ENCODE data around the gene ZFYVE27. TPM values are rescaled to one million over a fixed set of nuclear protein-coding genes. Genes with fewer than 3 reads are reported as not detected.

Gene ZFYVE27
- total RNA-seq, 1 donor from 2014 or later, result 32.9 TPM

- DNase-seq (ENCODE audit: low spot score) (no peak), ATAC-seq (peak; percentile 60)
- intact Hi-C loops (cut with DNase I), result no loop called here
Measured at GRCh38 chr10:97764519-97764931, 27.6 kb downstream of the ZFYVE27 start.

DNA sequence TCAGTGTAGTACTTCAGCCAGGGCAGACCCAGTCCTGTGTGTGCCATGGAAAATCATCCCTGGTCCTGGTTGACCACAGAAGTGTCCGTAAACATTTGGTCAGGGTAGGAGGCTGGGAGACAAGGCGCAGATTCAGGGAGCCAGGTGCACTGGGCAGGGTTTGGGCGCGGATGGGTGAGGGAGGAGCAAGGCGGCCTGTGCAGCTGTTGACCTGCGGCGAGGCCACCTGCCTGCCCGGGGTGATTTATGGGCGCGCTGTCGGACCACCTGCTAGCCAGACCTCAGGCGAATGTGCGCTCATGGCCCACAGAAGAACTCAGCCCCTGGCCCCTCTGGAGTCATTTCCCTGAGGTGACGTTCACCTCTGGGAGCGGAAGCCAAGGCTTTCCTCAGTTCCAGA, 28.3 kb downstream of the ZFYVE27 start:
- intact Hi-C loops (cut with DNase I), result no loop called here
- ATAC-seq, result no peak

GRCh38 chr10:97766106-97766810, 29.3 kb downstream of the ZFYVE27 start:
- ATAC-seq, result no peak
- intact Hi-C loops (cut with DNase I), result no loop called here

More for the DNA sequence above, 28.3 kb downstream of the ZFYVE27 start:
- DNase-seq (ENCODE audit: low spot score), result no peak

DNA sequence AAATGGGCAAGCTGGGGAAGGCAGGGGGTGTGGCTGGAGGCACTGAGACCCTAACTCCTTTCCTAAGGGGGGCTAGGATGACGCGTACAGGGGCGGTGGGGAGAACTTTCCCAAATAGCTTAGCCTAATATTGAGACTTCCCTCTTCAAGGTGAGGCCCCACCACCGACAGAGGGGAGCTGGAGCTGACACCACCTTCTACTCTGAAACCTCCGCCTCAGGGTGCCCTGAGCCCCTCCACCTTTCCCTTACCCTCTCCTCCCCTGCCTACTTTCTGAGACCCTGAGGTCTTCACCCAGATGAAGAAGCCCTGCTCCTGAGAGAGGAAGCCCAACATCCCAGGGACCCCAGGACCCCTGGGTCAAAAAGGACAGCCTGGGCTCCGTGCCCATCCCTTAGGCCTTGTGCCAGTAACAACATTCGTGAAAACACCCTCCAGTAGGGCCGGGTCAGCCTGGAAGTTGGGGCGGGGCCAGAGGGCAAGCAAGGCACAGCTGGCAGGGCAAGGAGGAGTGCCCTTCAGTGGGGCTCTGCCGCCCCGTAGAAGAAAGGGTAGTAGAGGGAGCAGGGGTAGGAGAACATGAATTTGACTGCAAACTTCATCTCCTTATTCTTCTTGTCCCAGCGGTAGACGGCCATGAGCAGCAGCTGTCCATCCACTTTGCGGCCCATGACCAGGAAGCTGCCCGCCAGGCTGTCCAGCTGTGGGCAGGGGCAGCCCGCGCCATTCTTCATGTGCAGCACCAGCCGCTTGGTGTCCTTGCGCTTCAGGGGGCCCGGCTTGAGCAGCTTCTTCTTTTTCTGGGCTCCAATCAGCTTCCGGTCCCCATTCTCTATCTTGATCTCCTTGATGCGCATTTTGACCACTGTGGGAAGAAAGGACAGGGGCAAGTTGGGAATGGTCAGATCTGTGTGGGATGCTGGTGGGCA, 30.3 kb downstream of the ZFYVE27 start:
- DNase-seq (ENCODE audit: low spot score), result no peak
- no peak for ATAC-seq
- intact Hi-C loops (cut with DNase I), result no loop called here

More at GRCh38 chr10:97766106-97766810, 29.3 kb downstream of the ZFYVE27 start:
- no peak for DNase-seq (ENCODE audit: low spot score)

DNA sequence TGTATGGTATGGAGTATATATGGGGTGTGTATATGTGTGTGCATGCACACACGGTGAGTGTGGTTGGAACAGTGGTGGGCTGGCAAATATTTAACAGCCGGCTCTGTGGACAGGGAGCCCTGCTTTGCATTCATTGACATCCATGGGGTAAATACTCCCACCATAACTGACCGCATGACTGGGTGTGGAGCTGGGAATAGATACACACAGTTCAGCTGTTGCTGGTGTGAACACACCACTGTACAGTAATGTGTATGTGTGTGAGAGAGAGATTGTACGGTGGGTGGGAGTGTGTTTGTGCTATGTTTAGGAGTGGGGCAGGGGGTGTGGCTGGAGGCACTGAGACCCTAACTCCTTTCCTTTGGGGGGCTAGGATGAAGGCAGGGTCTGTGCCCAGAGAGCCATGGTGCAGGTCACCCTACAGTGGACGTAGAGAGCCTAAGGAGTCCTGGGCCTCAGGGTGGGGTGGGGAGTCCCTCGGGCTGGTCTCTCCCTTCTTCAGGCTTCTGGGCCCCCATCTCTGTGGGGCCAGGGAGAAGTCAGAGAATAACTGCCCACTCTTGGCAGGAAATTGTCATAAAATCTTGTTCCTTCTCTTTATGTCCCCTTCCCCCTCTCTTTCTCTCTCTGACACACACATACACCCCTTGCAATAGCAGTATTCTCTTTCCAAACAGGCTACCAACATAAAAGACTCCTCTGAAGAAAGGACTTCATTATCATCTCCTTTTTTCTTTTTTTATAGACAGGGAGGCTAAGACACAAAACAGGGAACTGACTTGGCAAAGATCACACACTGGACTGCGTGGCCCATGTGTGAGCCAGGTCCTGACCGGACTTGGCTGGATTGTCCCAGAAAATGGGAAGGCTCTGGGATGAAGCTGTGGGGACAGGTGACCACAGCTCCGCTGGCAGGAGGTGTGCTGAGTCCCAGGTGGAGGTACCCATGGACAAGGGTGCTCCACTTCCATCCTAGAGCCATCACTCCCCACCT, 31.7 kb downstream of the ZFYVE27 start:
- intact Hi-C loops (cut with DNase I), result no loop called here

GRCh38 chr10:97770255-97770654, 33.3 kb downstream of the ZFYVE27 start:
- intact Hi-C loops (cut with DNase I), result no loop called here
- ATAC-seq, result no peak
- DNase-seq (ENCODE audit: low spot score), result no peak

More for the DNA sequence above, 31.7 kb downstream of the ZFYVE27 start:
- no peak for DNase-seq (ENCODE audit: low spot score)
- ATAC-seq, result no peak

DNA sequence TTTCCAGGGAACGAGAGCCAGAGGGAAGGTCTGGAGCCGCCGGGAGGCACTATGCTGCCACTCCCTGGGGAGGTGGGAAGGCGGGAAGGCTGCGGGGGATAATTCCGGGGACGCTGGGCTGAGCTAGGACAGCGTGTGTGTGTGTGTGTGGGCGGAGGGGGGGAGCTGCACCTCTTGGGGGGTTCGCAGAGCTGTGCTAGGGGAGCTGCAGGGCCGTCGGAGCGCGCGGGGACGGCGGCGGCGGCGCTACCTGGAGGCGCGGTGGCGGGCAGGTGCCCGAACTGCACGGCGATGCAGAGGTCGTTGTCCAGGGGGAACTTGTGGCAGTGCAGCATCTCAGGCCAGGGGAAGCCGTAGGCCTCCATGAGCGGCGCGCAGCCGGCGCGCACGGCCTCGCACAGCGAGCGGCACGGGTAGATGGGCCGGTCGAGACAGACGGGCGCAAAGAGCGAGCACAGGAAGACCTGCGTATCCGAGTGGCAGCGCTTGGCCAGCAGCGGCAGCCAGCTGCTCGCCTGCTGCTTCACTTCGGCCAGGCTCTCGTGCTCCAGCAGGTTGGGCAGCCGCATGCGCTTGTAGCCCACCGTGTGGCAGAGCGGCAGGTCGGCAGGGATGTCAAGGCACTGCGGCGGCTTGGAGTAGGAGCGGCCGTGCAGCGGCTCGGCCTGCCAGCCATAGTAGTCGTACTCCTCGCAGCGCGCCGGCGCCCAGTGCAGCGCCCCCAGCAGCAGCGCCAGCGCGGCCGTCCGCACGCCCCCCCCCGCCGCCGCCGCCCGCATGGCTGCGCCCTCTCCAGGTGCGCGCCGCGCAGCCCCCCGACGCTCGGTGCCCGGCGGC, 34.3 kb downstream of the ZFYVE27 start:
- intact Hi-C loops (cut with DNase I), result no loop called here
- ATAC-seq, result no peak
- DNase-seq (ENCODE audit: low spot score), result no peak

DNA sequence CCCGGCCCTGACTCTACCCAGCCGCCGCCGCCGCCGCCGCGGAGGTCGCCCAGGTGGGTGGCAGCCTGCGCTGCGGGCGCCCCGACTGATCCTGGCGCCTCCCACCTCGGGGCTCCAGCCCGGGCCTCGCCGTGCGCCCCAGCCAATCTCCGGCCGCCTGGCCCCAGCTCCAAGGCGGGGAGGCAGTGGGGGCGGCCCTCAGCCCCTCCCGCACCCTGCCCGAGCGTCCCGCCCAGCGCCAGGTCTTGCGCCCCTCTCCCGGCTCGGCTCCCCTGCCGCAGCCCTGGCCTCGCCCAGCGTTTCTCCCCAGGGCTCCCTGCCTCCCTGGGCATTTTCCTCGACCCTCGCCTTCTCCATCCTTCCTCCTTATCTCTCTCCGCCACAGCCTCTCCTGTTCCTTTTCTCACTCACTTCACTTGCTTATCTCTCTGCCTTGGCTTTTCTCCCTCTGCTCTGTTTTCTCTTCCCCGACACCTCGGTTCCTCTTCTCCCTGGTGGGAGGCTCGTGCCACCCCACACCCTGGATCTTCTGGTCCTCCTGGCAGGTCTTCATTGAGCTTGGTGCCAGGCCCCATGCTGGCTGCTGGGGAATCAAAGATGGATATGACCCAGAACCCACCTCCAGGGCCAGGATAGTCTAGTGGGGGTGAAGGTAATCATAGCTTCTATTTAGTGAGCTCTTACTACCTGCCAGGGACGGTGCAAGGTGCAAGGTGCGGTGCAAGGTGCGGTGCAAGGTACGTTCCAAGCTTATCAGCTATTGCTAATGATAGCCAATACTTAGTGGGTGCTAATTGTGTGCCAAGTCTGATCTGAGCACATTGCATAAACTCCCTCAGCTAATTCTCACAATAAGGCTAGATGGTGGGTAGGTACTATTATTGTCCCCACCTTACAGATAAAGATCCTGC, 35.2 kb downstream of the ZFYVE27 start, which contains the start of gene SFRP5:
SFRP5 (minus strand) TSS at position 87 of the 911 bp plus-strand sequence. CDS start 166 bp downstream, outside the sequence.
- DNase-seq (ENCODE audit: low spot score) (no peak), ATAC-seq (peak; percentile 66)

DNA sequence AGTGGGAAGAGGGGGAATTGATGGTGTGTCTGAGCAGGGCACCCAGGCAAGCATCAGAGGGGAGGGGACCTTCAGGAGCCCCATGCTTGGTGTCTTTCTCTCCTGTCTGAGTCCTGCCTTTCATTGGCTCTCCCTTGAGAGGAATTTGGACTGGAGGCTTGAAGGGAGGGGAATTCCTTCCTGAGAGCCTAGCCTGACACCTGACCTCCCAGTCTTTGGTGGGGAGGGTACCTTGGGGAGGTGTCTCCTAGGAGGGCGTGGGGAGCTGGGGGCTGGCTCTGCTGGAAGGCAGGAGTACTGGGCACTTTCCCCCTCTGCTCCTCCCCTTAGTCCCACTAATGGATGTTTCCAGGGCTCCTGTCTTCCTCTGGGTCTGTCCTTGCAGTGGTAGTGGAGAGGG, 36.2 kb downstream of the ZFYVE27 start:
- intact Hi-C loops (cut with DNase I), result no loop called here
- ATAC-seq, result no peak
- no peak for DNase-seq (ENCODE audit: low spot score)

More for the DNA sequence above, 35.2 kb downstream of the ZFYVE27 start, which contains the start of gene SFRP5:
- intact Hi-C loops (cut with DNase I), result no loop called here

DNA sequence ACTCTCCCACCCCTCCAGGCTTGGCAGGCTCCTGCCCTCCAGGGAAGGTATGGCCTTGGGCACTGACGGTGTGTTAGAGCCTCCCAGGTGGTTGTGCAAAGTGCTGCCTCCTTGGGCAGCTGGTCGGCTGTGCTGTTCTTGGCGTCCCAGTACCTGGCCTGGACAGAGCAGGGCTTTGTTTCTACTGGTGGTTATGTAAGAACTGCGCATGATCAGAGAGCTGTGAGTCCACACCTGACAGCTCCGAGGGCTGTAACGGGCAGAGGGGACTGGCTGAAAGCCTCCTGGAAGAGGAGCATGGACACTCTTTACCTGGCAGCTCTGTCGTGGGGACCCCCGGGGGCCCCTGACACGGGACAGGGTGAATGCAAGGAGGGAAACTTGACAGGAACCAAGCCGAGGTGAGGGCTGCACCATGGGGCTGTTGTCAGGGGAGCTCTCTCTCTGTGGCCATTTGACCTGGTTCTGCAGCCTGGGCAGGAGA, 37.9 kb downstream of the ZFYVE27 start:
- ATAC-seq, result peak; percentile 31
- intact Hi-C loops (cut with DNase I), result no loop called here

DNA sequence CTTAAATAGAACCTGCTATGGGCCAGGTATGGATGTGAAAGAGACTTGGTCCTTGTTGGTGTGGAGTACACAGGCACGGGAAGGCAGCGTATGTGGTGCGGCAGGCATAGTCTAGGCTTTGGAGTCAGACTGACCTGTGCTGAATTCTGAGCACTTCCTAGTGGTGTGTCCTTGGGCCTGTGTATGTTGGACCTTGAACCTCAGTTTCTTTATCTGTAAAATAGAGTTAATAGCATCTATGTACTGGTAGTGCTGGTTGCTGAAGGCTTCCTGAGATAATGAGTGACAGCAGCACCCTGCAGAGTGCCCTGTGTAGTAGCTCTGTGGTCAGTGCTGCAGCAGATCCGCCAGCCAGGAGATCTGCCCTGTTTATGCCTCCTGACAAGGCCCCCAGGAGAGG, 40.2 kb downstream of the ZFYVE27 start:
- ATAC-seq (no peak), DNase-seq (ENCODE audit: low spot score) (no peak)
- intact Hi-C loops (cut with DNase I), result no loop called here

More for the DNA sequence above, 37.9 kb downstream of the ZFYVE27 start:
- no peak for DNase-seq (ENCODE audit: low spot score)

DNA sequence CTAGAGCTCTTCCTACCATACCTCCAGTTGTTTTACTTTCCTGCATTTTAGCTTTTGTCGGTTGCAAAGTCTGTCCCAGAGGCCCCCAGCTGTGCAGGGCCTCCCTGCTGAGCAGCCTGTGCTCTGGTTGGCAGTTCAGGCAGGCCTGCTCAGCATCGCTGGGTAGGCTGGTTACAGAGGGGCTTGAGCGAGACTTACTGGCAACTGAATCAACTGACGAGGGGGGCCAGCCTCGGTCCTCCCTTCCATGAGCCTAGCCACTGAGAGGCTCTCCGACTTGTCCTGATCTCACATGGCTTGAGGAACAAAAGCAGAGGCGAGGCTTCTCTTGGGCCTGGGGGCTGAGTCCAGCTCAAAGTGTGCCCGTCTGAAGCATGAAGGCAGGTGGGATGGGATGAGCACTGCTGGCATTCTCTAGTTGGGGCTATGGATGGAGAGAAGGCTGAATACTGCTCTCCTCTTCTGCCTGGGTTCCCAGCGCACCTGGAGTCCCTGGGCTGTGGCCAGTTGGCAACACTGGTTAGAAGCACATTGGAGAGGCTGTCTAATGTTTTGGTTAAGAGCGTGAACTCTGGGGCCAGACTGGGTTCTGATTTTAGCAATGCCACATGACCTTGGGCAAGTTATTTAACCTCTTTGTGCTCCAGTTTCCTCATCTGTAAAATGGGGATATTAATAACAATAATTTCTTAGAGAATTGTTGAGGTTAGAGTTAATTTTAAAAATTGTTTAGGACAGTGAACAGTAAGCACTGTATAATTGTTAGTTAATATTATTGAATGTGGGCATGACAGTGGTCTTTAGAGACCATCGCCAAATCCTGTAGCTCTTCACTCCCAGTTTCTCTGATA, 41.7 kb downstream of the ZFYVE27 start:
- intact Hi-C loops (cut with DNase I), result no loop called here
- DNase-seq (ENCODE audit: low spot score) (no peak), ATAC-seq (no peak)

DNA sequence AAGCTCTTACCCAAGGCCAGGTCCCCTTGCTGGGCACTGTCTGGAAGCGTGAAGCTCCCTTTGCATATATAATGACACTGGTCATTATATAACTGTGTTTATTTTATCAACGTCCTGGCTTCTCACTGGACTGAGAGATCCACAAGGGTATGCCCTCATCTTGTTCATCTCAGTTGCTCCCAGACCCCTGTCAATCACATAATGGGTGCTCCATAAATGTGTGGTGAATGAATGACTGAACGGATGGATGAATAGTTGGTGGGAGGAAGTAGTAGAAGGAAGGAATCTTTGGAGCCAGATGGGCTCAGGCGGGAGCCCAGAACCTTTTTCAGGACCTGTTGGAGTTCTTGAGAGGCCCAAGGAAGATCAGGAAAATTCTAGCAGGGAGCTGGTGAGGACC, 42.6 kb downstream of the ZFYVE27 start:
- DNase-seq (ENCODE audit: low spot score), result no peak
- intact Hi-C loops (cut with DNase I), result no loop called here
- no peak for ATAC-seq

DNA sequence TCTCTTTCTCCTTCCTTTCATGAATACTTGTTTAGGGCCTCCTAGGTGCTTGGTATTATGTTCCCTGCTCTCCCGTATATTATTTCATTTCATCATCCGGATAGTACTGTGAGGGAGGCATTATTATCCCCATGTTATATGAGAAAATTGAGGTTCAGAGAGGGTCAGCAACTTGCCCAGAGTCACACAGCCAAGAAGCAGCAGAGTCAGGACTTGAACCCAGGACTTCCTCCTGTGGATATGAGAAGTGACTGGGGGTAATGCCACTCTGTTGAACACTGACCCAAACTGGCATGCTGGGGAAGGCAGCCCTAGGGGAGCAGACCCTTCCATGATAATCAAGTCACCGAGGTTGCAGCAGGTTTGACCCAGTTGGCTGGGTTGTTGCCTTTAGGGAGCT, 43.0 kb downstream of the ZFYVE27 start:
- intact Hi-C loops (cut with DNase I), result no loop called here
- ATAC-seq (no peak), DNase-seq (ENCODE audit: low spot score) (no peak)

GRCh38 chr10:97780841-97781617, 44.1 kb downstream of the ZFYVE27 start:
- DNase-seq (ENCODE audit: low spot score), result no peak
- ATAC-seq, result peak; percentile 82
- intact Hi-C loops (cut with DNase I), result no loop called here
